Prostate gland (tissue), 2 donors: ENCODE results near the gene GNG2. TPM values are rescaled to one million over a fixed set of nuclear protein-coding genes. Genes with fewer than 3 reads are reported as not detected.

Experiments used
- DNase-seq: peaks from one replicate; pipeline ENCODE4 v3.0.0-alpha.2; 2019; ENCODE audit warnings: low spot score
- H3K27ac ChIP-seq, 2 donors: fragments of 200-600 bp; sonication (generic); 2 replicates each; pipeline ENCODE4 v1.5.1; 2017 to 2019
- H3K27me3 ChIP-seq: fragments of 200-600 bp; sonication (generic); replicated peaks from 2 replicates; pipeline ENCODE4 v1.5.1; 2019; ENCODE audit not compliant: insufficient read depth
- H3K36me3 ChIP-seq, 2 donors: fragments of 200-600 bp; sonication (generic); 1 replicate in 1 of 2; 2 replicates in 1 of 2; pipeline versions ENCODE4 v1.5.1 to v1.8.1; 2017 to 2019
- H3K4me1 ChIP-seq: fragments of 200-600 bp; sonication (generic); replicated peaks from 2 replicates; pipeline ENCODE4 v1.5.1; 2019
- H3K4me3 ChIP-seq, 2 donors: fragments of 200-600 bp; sonication (generic); 2 replicates each; pipeline ENCODE4 v1.5.1; 2017 to 2019
- H3K9me3 ChIP-seq: fragments of 200-600 bp; sonication (generic); 2 replicates; pipeline ENCODE4 v1.5.1; 2017
- POLR2A ChIP-seq: fragments of 450-650 bp; IDR thresholded peaks from one replicate; pipeline ENCODE4 v1.6.1; 2016; ENCODE audit warnings: antibody characterized with exemption, mild to moderate bottlenecking
- POLR2AphosphoS5 ChIP-seq: sonication (generic); formaldehyde crosslinking; IDR thresholded peaks from one replicate; pipeline ENCODE4 v1.6.1; 2017; ENCODE audit warnings: antibody characterized with exemption
- WGBS: methylation state at CpG from one replicate; pipeline ENCODE4 v1.1.5; 2018; 5-methylcytosine and 5-hydroxymethylcytosine counted together
- intact Hi-C: fragments of 100-400 bp; cut with DNase I; formaldehyde crosslinking; loops from one replicate; pipeline ENCODE4 v1.14.2; 2022
- total RNA-seq, 2 donors: library from RNA; depleted of rRNA; stranded (reverse); fragments of >200 nt; gene quantifications; one replicate each; pipeline ENCODE4 v1.1.0, GENCODE V29; 2016
- TF ChIP-seq, protein P1 (sequence below), 4 experiments: fragments of 200-600 bp in 2 of 4; fragments of 450-650 bp in 2 of 4; sonication (generic) in 2 of 4; IDR thresholded peaks; 1 replicate in 3 of 4; 2 replicates in 1 of 4; pipeline ENCODE4 v1.5.1; 2016 to 2019; ENCODE audit warnings: antibody characterized with exemption in 4 of 4, mild to moderate bottlenecking in 2 of 4, moderate library complexity in 2 of 4

The GNG2 gene
- total RNA-seq, 2 donors from 2014 or later: 2.7 to 120 TPM

DNA sequence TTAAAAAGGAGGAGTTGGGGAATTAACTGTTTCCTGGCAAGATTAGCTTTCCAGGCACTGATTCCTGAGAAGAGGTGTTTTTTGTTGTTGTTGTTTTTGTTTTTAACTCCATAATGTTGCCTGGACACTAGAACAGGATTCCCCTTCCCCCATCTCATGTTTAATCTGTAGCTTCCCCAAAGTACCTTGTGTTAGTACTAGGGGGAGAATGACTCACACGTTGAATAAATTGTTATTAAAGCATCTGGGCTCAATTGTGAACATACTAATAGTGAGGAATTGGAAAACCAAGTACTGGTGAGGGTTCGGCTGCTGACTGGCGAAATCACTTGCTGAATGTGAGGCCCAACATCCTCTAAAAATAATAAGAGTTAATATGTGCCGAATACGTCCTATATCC, 1.3 kb upstream of the GNG2 start:
- no peak overlapping the region for H3K4me3 ChIP-seq
- no peaks in the 10 kb centered on the region for H3K4me1 ChIP-seq
- intact Hi-C loops: no loop called here
- H3K27me3 ChIP-seq: no peaks in the 10 kb centered on the region
- H3K36me3 ChIP-seq: no peaks in the 10 kb centered on the region
- no peak overlapping the region for H3K27ac ChIP-seq
- H3K9me3 ChIP-seq: no peaks in the 10 kb centered on the region
- WGBS: 87% methylated on average over 5 of the region's 5 CpGs
- no peak for TF ChIP-seq POLR2AphosphoS5
- no peak for TF ChIP-seq POLR2A
- TF ChIP-seq, protein P1, sequence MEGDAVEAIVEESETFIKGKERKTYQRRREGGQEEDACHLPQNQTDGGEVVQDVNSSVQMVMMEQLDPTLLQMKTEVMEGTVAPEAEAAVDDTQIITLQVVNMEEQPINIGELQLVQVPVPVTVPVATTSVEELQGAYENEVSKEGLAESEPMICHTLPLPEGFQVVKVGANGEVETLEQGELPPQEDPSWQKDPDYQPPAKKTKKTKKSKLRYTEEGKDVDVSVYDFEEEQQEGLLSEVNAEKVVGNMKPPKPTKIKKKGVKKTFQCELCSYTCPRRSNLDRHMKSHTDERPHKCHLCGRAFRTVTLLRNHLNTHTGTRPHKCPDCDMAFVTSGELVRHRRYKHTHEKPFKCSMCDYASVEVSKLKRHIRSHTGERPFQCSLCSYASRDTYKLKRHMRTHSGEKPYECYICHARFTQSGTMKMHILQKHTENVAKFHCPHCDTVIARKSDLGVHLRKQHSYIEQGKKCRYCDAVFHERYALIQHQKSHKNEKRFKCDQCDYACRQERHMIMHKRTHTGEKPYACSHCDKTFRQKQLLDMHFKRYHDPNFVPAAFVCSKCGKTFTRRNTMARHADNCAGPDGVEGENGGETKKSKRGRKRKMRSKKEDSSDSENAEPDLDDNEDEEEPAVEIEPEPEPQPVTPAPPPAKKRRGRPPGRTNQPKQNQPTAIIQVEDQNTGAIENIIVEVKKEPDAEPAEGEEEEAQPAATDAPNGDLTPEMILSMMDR (IDR thresholded peaks at IDR 0.05): no peak
- no peak for DNase-seq

DNA sequence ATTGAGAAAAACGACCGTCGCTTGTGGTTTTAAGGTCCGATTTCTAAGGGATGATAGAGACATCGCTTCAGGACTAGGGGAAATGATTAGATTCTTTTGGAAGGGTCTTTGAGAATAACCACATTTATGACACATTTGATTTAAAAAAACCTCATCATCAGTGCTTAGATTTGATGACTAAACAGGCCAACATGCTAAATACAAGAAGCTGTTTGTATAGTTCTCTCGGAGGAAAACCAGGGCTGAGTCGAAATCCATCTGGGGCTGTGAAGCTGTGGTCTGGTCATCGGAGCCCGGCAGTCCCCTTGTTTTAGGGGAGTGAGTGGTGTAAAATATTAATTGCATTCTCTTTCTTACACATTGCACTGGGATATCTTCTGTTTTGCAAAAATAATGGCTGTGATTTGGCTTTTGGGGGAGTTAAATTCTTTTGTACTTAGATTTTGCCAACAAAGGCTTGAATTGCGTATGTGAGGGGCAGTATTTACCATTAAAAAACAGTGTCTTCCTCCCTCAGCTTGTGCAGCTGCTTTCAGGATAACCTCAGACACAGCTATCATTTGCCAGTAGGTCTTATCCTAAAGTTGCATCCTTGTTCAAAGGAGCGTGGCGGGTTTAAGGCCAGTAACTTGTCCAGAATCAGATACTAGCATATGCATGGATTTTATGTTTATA, 550 bp downstream of the GNG2 start:
- H3K27me3 ChIP-seq: no peaks in the 10 kb centered on the region
- H3K36me3 ChIP-seq: no peaks in the 10 kb centered on the region
- H3K27ac ChIP-seq: peak overlapping the region; percentile 3 to 41
- no peak for TF ChIP-seq POLR2A
- no peak for TF ChIP-seq POLR2AphosphoS5
- TF ChIP-seq, protein P1 (IDR thresholded peaks at IDR 0.05): no peak
- intact Hi-C loops: no loop called here
- no peaks in the 10 kb centered on the region for H3K4me1 ChIP-seq
- H3K9me3 ChIP-seq: no peaks in the 10 kb centered on the region
- WGBS: 14% methylated on average over 12 of the region's 12 CpGs
- DNase-seq: no peak
- H3K4me3 ChIP-seq: peak overlapping the region; percentile 13 to 22

DNA sequence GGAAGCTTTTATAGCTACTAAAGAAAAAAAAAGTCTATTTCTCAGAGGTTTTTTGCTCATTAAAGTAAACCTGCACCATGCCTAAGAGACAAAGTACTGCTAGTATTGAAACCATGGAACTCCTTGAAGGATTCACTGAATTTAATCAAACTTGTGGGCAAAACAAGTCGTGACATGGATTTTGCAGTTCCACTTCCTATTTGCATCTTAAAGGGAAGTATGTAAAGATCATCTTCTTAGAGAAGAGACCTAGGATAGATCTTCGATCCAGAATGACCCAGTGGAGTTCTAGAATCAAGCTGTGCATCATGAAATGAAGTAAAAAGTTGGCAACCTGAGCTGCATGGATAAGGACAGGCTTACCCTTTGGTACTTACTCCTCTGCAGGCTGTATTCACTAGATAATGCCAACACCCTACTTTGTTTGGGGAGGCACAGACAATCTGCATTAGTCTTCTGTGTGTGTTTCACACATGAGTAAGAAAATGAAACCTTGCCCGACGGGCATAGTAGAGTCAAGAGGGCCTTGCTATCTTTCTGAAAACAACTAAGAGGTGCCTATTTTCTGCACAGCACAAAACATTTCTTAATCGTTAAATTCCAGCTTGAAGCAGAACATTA, 1.9 kb downstream of the GNG2 start:
- TF ChIP-seq, protein P1 (IDR thresholded peaks at IDR 0.05): no peak
- TF ChIP-seq POLR2AphosphoS5: no peak
- intact Hi-C loops: no loop called here
- Histone ChIP-seq H3K4me3 (no peak overlapping the region), H3K36me3 (no peaks in the 10 kb centered on the region), H3K27me3 (no peaks in the 10 kb centered on the region), H3K9me3 (no peaks in the 10 kb centered on the region), H3K4me1 (no peaks in the 10 kb centered on the region), H3K27ac (no peak overlapping the region)
- DNase-seq: no peak
- WGBS: 60% methylated on average over 5 of the region's 5 CpGs

DNA sequence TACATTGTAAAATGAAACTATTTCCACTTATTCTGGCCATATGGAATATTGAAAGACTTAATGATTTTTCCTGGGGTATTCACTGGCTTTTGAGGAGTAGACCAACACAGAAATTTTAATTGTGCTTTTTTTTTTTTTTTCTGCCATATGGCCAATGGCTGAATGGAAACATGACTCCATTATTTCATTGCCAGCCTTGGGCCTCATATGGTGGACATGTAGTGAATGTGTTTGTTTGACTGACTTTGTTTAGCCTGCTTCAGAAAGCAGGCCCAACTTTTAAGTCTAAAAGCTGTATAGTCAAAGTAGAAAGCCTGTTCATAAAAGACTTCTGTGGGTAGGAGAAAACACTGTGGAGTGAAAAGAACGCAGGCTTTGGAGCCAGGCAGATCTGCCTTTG, 2.4 kb downstream of the GNG2 start:
- intact Hi-C loops: no loop called here

More for the DNA sequence above, 2.4 kb downstream of the GNG2 start:
- Histone ChIP-seq H3K27me3 (no peaks in the 10 kb centered on the region), H3K36me3 (no peaks in the 10 kb centered on the region), H3K4me1 (no peaks in the 10 kb centered on the region), H3K4me3 (no peak overlapping the region), H3K9me3 (no peaks in the 10 kb centered on the region), H3K27ac (no peak overlapping the region)
- DNase-seq: no peak
- TF ChIP-seq, protein P1 (IDR thresholded peaks at IDR 0.05): no peak
- no peak for TF ChIP-seq POLR2AphosphoS5
- TF ChIP-seq POLR2A: no peak
- WGBS: 84% methylated on average over 1 of the region's 1 CpG
